ENCODE data around the gene SUV39H2.

DNA sequence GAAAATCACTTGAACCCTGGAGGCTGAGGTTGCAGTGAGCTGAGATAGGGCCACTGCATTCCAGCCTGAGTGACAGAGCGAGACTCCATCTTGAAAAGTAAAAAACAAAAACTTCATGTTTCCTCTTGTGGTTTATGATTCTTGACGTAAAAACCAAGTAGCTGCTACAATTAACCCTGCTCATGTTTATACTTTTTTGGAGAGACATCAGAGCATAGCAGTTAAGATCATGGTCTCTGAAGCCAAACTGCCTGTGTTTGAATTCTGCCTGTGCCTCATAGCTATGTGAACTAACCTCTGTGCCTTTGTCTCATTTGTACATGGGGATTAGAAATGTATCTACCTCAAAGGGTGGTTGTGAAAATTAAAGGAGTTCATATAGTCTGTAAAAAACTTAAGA lies 27.2 kb downstream of the SUV39H2 start:
- TF ChIP-seq POLR2A (IDR thresholded peaks at IDR 0.05): no peak
- TF ChIP-seq, protein P1, sequence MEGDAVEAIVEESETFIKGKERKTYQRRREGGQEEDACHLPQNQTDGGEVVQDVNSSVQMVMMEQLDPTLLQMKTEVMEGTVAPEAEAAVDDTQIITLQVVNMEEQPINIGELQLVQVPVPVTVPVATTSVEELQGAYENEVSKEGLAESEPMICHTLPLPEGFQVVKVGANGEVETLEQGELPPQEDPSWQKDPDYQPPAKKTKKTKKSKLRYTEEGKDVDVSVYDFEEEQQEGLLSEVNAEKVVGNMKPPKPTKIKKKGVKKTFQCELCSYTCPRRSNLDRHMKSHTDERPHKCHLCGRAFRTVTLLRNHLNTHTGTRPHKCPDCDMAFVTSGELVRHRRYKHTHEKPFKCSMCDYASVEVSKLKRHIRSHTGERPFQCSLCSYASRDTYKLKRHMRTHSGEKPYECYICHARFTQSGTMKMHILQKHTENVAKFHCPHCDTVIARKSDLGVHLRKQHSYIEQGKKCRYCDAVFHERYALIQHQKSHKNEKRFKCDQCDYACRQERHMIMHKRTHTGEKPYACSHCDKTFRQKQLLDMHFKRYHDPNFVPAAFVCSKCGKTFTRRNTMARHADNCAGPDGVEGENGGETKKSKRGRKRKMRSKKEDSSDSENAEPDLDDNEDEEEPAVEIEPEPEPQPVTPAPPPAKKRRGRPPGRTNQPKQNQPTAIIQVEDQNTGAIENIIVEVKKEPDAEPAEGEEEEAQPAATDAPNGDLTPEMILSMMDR (IDR thresholded peaks at IDR 0.05): no peak

All from uterus (tissue), 2 donors.